GM21528 (cell line): ENCODE results near the gene CCDC89.
"Not testable (repeated sequence)": the region's sequence is repeated elsewhere in the genome, so short reads cannot be mapped to it uniquely, and the experiment has no call there.

Experiments
- ATAC-seq: cut with Tn5 transposase; IDR thresholded peaks from one replicate; pipeline ENCODE4 v1.9.1; 2021; ENCODE audit warnings: mild to moderate bottlenecking, moderate library complexity; ENCODE audit not compliant: unreplicated experiment, low FRiP score

The CCDC89 gene

DNA sequence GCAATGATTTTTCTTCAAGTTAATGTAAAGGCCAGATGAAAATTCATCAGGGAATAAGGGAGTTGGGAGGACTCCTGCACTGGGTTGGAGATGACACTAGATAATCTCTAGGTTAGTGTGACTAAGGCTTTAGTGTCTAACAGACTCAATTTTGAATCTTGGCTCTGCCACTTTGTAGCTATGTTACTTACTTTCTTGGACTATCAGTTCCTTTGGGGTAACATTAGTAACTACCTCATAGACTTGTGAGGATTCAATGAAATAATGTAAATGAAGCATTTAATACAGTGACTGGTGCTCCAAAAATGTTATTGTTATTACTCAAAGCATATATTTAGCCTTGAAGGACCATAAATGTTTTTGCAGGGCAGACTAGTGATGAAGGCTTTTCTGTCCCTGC, 9.6 kb upstream of the CCDC89 start:
- no peak for ATAC-seq

DNA sequence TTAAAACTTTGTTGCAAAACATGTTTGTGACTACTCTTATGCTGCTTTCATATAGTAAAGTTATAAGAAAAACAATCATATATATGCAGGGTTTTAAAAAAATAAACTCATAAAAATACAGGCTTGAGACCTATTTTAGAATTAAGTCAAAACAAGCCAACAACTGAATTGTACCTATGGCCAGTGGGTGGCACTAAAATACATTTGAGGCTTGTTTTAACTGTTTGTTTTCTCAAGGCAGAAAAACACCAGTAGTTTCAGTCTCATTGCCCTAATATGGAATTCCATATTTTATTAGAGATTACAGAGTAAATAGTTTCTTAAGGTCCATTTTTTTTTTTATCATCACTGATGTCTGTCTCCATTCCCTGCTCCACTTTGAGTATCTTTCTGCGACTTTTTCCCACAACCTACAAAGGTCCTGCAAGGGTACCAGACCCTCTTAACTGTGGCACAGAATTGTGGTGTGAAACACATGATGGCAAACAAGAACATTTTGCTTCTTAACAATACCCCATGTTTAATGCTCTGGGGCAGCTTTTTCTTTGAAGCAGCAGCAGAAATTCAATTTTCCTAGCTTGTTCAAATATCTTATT, 8.5 kb upstream of the CCDC89 start:
- no peak for ATAC-seq

DNA sequence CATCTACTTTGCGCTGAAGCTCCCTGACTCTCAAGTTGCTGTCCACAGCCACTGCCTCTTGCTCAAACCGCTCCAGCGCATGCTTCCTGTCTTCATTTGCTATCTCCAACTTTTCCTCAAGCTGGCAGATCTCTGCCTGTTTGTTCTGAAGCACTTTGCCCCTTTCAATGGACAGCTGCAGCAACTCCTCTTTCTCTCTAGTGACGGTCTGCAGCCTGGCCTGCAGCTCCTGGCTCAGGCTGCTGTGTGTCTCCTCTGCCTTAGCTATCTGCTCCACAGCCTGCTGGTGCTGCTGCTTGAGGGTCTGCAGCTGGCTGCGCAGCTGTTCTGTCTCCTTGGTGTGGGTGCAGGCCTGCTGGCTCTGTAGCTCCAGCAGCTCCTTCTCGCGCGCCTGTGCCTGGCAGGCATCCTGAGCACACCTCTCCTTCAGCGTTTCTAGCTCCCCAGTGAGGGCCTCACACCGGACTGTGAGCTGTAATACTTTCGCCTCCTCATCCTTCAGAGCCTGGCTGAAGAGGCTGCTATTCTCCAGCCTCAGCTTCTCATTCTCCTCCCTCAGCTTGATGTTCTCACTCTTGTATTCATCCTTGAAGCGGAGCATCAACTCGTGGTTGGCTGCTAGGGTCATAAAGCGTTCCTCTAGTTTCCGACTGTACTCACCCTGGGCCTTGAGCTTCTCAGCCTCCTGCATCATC, 723 bp downstream of the CCDC89 start:
- no peak for ATAC-seq

DNA sequence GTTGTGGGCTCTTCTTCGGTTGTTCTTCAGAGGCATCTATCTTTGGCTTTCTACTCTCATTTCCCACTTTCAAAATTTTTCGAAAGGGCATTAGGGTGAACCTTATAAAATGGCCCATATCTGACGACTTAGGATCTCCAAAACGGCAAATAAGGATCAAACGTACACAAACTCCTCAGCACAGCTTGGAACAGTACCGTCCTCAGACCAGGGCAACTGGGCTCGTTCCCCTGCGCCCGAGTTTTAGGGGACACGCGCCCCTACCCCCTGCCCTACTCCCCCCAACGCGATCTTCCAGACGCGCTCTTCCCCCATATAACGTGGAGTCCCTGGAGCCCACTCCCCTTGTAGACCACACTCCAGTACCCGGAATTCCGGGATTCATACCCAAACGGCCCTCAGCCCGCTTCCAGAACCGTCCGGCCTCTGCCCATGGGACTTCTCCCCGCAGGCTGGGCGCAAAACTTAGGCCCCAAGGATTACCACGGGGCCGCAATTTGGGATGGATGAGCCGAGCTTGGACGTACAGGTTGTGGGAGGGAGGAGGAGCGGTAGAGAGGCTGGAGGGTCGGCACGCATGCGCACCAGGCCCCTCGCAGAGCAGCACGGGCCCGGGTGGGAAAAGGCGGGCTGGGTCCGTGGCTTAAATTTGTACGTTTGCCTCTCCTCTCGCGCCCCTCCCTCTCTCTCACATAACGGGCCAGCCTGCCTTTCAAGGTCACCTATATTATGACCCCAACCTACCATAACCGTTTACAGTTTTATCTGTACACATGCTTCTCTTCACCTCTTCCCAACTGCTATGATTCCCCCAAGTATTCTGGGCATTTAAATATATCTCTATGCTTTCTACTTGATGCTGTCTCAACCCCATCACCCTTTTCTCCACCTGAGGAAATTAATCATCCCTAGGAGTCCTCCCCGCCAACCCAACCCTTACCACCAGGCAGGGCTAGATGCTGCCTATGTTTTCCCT, 3.4 kb downstream of the CCDC89 start:
- peak; percentile 64 for ATAC-seq

DNA sequence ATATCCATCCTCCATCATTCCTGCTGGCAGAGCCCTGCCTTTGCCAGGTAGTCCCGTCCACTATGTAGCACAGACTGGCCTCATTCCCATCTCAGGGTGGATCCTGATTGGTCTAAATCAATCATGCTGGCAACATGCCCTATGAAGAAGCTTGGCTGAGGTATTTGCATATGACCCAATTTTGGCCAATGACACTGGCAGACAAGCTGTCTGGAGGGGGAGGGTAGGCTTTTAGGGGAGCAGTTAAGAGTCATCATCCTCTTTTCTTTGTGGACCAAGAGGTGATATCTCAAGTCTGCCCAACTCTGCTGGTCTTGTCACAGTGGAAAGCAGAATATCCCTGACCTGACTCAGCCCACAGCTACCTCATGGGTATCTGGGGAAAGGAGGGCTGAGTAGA, 5.1 kb downstream of the CCDC89 start:
- ATAC-seq: no peak

DNA sequence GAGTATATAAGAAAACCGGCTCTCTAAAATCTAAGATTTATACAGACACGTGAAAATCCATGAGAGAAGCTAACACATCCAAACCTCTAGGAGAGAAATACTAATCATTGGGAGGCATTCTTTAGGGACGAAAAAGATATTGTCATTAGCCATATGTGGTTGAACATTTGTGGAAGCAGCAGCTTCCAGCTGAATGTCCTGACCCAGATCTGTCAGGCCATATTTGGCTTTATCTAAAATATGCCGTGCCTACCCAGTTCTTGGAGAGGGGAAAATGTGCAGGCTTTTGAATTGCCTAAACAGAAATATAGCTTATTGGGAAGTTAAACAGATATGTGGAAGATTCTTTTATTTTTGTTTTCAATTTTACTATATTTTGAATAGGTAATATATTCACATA, 6.4 kb downstream of the CCDC89 start:
- no peak for ATAC-seq

DNA sequence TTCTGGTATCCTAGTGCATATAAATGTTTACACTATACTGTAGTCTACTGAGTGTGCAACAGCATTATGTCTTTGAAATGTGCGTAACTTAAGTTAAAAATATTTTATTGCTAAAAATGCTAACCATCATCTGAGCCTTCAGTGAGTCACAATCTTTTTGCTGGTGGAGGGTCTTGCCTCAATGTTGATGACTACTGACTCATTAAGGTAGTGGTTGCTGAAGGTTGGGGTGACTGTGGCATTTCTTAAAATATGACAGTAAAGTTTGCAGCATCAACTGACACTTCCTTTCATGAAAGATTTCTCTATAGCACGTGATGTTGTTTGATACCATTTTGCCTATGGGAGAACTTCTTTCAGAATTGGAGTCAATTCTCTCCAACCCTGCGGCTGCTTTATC, 12.6 kb downstream of the CCDC89 start:
- ATAC-seq: no peak

DNA sequence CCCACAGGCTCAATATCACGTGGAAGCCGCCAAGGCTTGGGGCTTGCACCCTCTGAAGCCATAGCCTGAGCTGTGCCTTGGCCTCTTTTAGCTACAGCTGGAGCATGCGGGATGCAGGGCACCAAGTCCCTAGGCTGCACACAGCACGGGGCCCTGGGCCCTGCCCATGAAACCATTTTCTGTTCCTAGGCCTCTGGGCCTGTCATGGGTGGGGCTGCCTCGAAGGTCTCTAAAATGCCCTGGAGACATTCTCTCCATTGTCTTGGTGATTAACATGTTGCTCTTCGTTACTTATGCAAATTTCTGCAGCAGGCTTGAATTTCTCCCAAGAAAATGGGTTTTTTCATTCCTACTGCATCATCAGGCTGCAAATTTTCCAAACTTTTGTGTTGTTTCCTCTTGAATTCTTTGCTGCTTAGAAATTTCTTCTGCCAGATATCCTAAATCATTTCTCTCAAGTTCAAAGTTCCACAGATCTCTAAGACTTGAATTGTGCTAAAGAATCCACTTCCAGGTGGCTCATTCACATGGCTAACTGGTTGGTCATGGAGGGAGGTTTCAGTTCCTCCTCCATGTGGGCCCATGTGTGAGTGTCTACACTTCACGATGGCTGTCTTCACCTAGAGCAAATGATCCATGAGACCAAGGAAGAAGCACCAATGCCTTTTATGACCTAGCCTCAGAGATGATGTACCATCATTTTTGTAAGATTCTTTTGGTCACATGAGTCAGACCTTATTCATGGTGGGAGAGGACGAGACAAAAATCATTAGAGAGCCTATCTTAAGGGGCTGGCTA, 13.7 kb downstream of the CCDC89 start:
- no peak for ATAC-seq

DNA sequence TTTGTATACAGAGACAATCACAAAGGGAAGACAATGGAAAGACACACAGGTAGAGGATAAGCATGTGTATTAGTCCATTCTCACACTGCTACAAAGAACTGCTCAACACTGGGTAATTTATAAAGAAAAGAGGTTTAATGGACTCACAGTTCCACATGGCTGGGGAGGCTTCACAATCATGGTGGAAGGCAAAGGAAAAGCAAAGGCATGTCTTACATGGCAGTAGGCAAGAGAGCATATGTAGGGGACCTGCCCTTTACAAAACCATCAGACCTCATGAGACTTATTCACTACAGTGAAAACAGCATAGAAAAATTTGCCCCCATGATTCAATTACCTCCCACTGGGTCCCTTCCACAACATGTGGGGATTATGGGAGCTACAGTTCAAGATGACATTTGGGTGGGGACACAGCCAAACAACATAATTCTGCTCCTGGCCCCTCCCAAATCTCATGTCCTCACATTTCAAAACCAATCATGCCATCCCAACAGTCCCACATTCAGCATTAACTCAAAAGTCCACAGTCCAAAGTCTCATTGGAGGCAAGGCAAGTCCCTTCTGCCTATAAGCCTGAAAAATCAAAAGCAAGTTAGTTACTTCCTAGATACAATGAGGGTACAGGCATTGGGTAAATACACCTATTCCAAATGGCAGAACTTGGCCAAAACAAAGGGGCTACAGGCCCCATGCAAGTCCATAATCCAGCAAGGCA, 14.9 kb downstream of the CCDC89 start:
- ATAC-seq: not testable (repeated sequence)

DNA sequence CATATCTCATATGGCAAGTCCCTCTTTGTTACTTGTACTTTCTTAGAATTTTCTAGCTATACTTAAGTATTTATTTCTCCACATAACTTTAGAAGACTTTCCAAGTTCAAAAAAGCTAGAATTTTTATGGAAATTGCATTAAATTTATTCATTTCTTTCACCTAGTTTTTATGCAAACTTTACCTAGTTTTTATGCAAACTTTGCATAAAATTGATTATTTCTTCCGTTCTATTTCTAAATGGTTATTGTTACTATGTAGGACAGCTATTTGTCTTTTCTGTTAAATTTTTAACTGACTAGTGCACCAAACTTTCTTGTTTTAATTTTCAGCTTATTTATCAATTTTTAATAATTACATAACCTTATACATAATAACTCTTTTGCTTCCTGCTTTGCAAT, 17.8 kb downstream of the CCDC89 start:
- ATAC-seq: no peak

DNA sequence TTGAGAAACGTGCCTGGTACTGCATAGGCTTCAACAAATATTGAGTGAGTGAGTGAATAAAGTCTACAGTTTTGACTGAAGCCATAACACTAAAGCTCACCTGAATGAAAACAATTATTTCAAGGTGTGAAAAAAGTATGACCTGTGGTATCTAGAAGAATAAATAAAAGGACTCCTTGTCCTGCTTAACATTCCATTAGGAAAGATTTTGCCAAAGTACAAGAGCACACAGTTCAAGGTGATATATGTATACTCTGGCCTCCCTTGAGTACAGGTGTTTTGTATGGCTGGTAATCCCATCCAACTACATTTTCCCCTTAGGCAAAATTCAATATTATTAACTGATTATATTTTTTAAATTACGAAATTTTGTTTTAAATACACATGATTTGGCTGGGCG, 19.3 kb downstream of the CCDC89 start:
- ATAC-seq: no peak

DNA sequence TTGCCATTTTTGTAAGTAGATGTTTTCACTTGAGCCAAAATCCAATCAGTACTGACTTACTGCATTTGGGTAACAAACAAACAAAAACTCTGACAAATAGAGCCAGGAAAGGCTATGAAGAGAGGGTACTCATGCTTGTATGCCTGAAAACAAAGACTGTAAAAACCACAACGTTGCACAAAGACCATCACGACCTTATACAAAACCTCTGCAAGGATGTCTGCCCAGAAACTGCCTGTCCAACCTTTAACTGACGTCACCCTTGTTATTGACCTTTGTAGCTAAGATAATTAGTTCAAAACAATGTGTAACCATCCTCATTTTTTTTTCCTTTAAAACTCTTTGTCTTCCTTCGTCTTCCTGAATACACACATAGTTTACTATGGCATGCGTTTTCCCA, 20.3 kb downstream of the CCDC89 start:
- no peak for ATAC-seq

DNA sequence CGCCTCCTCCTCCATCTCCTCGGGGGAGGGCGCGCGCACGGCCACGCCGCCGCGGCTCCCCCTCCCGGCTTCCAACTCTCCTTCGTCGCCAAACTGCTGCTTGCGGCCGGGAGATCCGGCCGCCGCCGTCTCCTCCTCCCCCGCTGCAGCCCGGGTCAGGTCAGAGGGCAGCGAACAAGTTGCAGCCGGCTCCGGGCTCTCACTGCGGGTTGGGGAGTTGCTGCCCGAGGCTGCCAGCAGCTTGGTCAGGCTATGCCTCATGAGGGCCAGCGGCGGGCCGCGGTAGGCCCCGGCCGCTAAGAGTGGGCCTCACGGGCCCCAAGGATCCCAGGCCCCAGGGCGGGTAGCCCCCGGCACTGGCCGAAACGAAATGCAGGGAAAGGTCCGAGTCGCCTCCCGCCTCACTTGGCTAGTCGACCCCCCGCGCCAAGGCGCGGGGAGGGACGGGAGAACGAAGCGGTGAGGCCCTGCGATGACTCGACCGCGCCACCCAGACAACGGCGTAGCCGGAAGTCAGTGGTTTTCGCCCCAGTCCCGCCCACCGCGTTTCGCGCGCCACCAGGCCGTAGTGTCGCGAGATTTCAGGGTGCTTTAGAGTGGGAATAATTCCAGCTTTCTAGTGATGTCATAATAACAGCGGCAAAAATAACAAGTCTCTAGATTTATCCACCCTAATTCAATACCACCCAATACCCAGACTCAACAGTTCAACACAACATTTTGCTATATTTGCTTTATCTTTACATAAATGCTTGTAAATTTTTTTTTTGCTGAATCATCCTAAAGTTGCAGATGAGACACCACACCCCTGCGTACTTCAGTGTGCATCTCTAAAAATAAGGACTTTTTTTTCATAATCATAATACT, 21.1 kb downstream of the CCDC89 start, which contains the start of gene CREBZF:
CREBZF (minus strand) TSS at position 515 of the 867 bp plus-strand sequence; CDS start at position 261, 254 bp downstream.
- ATAC-seq: peak; percentile 94

DNA sequence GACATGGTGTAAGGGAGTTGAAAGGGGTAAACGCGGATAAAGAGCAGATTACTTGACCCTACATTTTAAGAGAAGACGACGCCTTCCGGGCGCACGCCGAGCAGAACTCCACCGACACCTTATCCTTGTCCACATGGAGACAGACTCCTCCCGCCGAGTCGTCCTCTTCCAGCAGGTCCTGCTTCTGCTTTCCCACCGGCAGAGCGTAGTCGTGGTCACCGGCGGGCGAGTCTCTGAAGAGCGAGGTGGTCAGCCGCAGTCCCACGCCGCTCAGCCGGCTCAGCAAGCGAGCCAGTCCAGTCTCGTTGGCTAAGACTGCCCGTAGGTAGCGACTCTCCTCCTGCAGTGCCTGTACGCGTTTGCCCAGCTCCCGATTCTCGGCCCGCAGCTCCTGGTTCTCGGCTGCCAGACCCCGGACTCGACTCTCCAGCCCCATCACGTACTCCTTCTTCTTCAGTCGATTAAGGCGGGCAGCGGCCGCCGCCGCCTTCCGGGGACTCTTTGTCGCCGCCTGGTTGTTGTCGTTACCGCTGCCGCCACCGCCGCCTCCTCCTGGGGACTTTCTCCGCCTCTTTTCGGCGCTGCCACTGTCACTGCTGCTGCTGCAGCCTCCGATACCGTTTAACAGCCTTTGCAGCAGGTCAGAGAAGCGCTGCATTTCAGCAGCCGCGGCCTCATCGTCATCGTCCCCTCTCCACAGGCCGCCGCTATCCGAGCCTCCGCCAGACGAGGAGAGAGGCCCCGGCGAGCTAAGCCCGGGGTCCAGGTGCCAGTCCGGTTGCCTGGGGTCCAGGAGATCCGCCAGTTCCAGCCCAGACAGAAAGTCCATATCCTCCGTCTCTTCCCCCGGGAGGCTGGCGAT, 22.0 kb downstream of the CCDC89 start:
- ATAC-seq: peak; percentile 75

DNA sequence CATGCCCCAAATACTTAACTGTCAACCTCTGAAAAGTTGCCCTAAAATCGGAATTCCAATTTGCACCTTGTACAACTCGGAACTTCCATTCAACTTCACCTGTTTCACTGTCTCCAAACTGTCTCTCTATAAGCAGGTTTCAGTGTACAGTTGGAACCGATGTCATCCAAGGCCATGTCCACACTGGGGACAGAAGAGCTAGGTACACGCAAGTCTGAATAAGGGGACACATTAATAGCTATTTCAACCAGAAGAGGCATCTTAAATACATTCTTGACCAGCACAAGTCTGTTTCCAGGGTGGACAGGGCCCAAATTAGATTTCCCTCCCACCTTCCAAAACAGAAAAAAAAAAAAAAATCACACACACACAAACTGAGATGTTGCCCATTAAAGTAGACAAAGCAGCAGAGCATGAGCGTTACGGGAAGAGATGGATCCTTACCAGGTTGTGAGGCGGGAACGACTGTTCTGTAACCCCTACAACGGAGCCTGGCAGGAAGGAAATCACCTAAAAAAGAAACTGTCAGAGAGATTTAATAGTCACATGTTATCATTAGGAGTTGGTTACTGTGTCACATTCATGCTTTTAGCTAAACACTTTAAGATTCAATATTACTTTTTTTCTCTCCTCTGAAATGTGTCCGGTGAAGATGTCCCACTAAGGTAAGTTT, 22.8 kb downstream of the CCDC89 start:
- no peak for ATAC-seq

DNA sequence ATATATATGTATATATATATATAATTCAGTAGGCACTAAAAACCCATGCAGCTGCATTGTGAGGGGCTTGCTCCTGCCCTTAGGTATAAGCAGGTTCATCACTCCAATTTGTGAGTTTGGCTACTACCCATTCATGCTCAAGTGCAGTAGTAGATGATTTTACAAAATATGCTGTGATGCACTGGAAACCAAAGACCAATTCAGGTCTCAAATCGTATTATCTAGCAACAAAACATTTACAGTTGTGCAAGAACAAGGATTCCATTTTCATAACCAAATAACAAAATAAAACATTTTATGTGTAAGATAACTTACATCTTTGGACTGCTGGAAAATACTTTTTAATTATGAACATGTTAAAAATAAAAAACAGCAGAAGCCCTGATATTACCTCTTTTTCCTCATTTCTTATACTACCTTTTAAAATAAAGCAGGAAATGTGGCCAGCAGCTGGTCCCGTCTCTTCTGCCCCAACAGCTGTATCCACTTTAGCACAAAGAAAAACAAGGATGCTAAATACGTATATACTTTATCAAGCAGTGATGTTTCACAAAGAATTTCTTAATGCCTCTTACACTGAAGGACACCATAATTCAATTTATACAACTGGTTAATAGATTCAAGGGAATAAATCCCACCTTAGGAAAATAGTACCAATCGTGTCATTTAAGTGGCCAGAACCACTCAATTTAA, 23.9 kb downstream of the CCDC89 start:
- ATAC-seq: no peak

DNA sequence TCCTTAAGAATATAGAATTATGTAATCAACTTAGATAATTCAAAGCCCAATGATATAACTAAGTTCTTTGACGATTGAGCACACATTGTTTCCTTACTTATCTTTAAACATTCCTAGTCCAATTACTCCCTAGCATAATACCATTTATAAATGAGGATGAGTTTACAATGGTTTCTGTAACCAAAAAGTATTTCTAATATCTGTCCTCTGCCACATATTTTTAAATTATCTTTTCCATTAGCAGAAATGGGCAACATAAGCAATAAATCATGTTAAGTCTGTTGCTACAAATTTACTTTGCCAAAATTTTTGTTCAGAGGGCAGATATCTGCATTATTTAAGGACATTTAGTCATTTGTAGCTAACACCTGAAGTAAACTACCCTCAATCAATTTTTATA, 27.8 kb downstream of the CCDC89 start:
- no peak for ATAC-seq
